K562 (cell line): Measurements from ENCODE around the gene SLC4A5.

ENCODE experiments used
- ATF7 ChIP-seq: fragments of 450-650 bp; IDR thresholded peaks from 2 replicates; pipeline ENCODE4 v1.7.1; 2014; ENCODE audit warnings: mild to moderate bottlenecking, moderate library complexity
- CTCF ChIP-seq, 3 experiments: IDR thresholded peaks in 2 of 3; conservative IDR thresholded peaks in 1 of 3; 2 replicates each; pipeline ENCODE4 v1.5.1; 2011 to 2012; ENCODE audit warnings: low read length in 3 of 3, mild to moderate bottlenecking in 3 of 3, control low read depth in 2 of 3, improper control_type of control experiment in 1 of 3, inconsistent platforms in 1 of 3, low read depth in 1 of 3, mixed read lengths in 1 of 3, moderate library complexity in 1 of 3; ENCODE audit not compliant: insufficient read depth in 2 of 3
- GTF3C2 ChIP-seq: IDR thresholded peaks from 3 replicates; pipeline ENCODE4 v1.6.1; 2011; ENCODE audit warnings: borderline replicate concordance, mild to moderate bottlenecking, moderate library complexity; ENCODE audit not compliant: insufficient read length; ENCODE audit errors: extremely low read depth
- HMG20A ChIP-seq: fragments of 450-650 bp; formaldehyde crosslinking; conservative IDR thresholded peaks from 2 replicates; pipeline ENCODE4 v1.4.0; 2020; ENCODE audit warnings: mild to moderate bottlenecking, mixed read lengths
- HMG20B ChIP-seq: fragments of 250-450 bp; sonication (Bioruptor Pico); IDR thresholded peaks from 2 replicates; pipeline ENCODE4 v1.5.0; 2021; ENCODE audit warnings: mild to moderate bottlenecking
- HMGXB4 ChIP-seq: sonication (generic); formaldehyde crosslinking; IDR thresholded peaks from 2 replicates; pipeline ENCODE4 v1.8.1; 2023; ENCODE audit warnings: mild to moderate bottlenecking, missing genetic modification reagents
- MAX ChIP-seq: sonication (generic); formaldehyde crosslinking; IDR thresholded peaks from 2 replicates; pipeline ENCODE4 v1.9.0; 2022; ENCODE audit warnings: mild to moderate bottlenecking, missing genetic modification reagents
- NR2C1 ChIP-seq, 2 experiments: fragments of 450-650 bp; IDR thresholded peaks; 2 replicates each; pipeline ENCODE4 v1.6.1; 2017; ENCODE audit warnings: mild to moderate bottlenecking in 2 of 2, antibody characterized with exemption in 1 of 2, inconsistent platforms in 1 of 2, missing compliant biosample characterization in 1 of 2, missing genetic modification characterization in 1 of 2
- RCOR1 ChIP-seq, 2 experiments: IDR thresholded peaks; 2 replicates each; pipeline ENCODE4 v1.6.1; 2012; ENCODE audit warnings: low read depth in 2 of 2, low read length in 2 of 2, borderline replicate concordance in 1 of 2, improper control_type of control experiment in 1 of 2
- SNIP1 ChIP-seq: fragments of 450-650 bp; IDR thresholded peaks from 2 replicates; pipeline ENCODE4 v1.7.1; 2017; ENCODE audit warnings: low read depth, mild to moderate bottlenecking
- TCF3 ChIP-seq: sonication (generic); formaldehyde crosslinking; IDR thresholded peaks from 2 replicates; pipeline ENCODE4 v1.4.0; 2020; ENCODE audit warnings: mild to moderate bottlenecking, missing genetic modification reagents
- TRIM24 ChIP-seq, 2 experiments: fragments of 450-650 bp; IDR thresholded peaks; 2 replicates each; pipeline ENCODE4 v1.6.1; 2016
- UBTF ChIP-seq, 2 experiments: IDR thresholded peaks; 2 replicates each; pipeline ENCODE4 v1.6.1; 2012; ENCODE audit warnings: improper control_type of control experiment in 2 of 2, low read depth in 2 of 2, low read length in 2 of 2, borderline replicate concordance in 1 of 2
- ZBTB40 ChIP-seq, 2 experiments: fragments of 450-650 bp in 1 of 2; sonication (generic) in 1 of 2; formaldehyde crosslinking in 1 of 2; IDR thresholded peaks; 2 replicates each; pipeline versions ENCODE4 v1.7.1 to v1.9.0; 2016 to 2022; ENCODE audit warnings: inconsistent platforms in 1 of 2, mild to moderate bottlenecking in 1 of 2, missing genetic modification reagents in 1 of 2

GRCh38 chr2:74328074-74328473 is 15.1 kb downstream of the SLC4A5 start:
- TF ChIP-seq HMG20B, result no peak
- no peak for TF ChIP-seq ZBTB40 (IDR thresholded peaks at IDR 0.05)
- TF ChIP-seq ZBTB40 (CRISPR knock-in tag; IDR thresholded peaks at IDR 0.05), result no peak
- TF ChIP-seq ATF7, result no peak
- TF ChIP-seq UBTF (IDR thresholded peaks at IDR 0.05; ENCODE audit: borderline replicate concordance in 1 of 2, low read depth in 2 of 2, low read length in 2 of 2), result no peak
- no peak for TF ChIP-seq SNIP1
- no peak for TF ChIP-seq RCOR1 (IDR thresholded peaks at IDR 0.05; ENCODE audit: borderline replicate concordance in 1 of 2, low read depth in 2 of 2, low read length in 2 of 2)
- TF ChIP-seq NR2C1 (IDR thresholded peaks at IDR 0.05), result no peak
- no peak for TF ChIP-seq NR2C1 (tag; IDR thresholded peaks at IDR 0.05)
- no peak for TF ChIP-seq CTCF (IDR thresholded peaks at IDR 0.05 in 2 of 3, conservative IDR thresholded peaks at IDR 0.05 in 1 of 3; ENCODE audit: insufficient read depth in 2 of 3, low read depth in 1 of 3, low read length in 3 of 3)
- TF ChIP-seq TRIM24 (IDR thresholded peaks at IDR 0.05), result no peak
- no peak for TF ChIP-seq TCF3 (CRISPR knock-in tag)
- TF ChIP-seq HMGXB4 (CRISPR knock-in tag), result no peak
- TF ChIP-seq GTF3C2, result no peak
- TF ChIP-seq MAX (CRISPR knock-in tag), result no peak
- no peak for TF ChIP-seq HMG20A
